TTC549 (cell line): ENCODE measurements around the gene INSL3.

Experiments
- FAIRE-seq: peaks from 2 replicates; lab custom pipeline; 2012; peaks lifted over from hg19 to GRCh38; lab: Jason Lieb, UNC

Gene INSL3

DNA sequence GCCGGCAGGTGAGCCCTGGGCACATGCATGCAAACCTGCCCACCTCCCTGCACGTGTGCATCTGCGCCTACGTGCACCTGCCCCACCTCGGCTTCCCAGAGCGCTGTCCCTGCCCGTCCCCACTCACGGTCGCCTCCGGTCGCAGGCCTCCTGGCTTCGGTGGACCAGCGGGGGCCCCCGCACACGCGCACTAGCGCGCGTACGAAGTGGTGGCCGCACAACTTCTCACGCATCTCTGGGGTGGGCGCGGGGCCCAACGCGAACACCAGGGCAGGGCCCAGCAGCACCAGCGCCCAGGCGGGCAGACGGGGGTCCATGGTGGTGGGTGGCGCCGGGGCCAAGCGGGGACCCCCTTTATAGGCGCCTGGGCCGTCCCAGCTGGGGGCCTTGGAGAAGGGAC lies at the start of gene INSL3:
TSS of gene INSL3 (minus strand) at position 330 of the 400 bp plus-strand sequence. CDS start at position 317, 13 bp downstream.
- no peak for FAIRE-seq

DNA sequence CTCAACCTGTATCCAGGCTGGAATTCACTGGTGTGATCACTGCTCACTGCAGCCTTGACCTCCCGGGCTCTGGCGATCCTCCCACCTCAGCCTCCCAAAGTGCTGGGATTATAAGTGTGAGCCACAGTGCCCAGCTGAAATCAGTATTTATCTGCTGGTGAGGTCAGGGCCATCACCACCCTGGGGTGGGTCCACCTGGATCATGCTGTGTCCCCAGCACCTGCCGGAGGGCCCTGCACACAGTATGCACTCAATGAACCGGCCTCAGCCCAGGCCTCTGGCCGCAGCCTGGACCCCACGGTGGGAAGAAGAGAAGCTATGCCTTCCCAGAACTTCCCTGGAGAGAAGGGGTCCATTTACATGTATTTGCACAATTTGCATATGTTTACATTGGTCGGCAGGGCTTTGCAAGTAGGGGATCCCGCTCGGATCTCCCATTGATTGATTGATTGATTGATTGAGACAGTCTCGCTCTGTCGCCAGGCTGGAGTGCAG lies 47.8 kb upstream of the INSL3 start:
- no peak for FAIRE-seq

DNA sequence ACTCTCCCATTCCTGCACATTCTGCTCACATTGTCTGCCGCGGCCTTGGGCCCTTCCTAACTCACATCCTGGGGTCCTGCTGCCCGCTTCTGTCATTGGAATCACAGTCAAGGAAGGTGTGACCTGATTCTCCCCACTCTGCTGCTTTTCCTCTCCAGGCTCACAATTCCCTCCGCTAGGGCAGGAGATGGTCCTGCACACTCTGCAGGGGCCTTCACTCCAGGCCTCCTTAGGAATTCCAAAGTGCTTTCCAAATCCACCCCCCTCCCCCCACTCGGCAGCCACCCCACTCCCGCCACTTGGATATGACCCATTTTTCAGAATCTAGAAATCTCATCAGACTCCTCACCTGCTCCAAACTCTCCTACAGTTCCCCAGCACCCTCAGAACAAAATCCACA lies 47.4 kb upstream of the INSL3 start:
- FAIRE-seq = no peak

GRCh38 chr19:17866964-17867486 lies 45.7 kb upstream of the INSL3 start:
- no peak for FAIRE-seq

GRCh38 chr19:17866312-17866963 lies 45.1 kb upstream of the INSL3 start:
- no peak for FAIRE-seq

DNA sequence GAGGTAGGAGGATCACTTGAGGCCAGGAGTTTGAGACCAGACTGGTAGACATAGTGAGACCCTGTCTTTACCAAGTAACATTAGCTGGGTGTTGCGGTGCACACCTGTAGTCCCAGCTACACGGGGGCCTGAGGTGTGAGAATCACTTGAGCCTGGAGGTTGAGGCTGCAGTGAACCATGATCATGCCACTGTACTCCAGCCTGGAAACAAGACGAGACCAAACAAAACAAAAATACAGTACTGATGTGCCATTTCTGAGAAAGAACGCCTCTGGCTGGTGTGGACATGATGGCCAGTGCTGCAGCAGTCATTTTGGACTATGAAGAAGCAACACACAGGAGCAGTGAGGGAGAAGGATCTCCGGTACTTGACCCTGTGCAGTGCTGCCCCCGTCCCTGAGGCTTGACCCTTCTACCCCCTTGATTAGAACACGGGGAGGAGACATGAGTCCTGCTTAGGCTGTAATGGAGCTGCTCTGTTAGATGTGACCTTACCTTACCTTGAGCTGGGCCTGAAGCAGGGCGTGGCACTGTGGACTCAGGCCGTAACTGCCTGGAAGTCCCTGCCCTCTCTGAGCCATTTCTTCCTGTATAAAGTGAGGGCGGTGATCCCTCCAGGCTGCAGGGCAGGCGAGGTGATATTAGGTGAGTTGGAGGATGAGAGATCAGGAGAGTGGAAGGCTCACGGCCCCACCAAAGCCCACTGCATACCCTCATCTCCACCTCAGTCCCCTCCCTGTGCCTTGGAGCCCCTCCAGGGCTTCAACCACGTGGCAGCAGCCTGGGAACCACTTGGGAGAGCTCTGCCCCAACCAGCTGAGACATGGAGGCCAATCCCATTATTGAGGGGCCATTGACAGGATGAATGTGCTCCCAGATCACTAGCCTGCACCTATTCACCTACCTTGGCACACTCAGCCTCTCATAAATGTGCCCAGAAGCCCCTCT lies 44.3 kb upstream of the INSL3 start:
- FAIRE-seq = no peak

- FAIRE-seq = no peak
Observed at GRCh38 chr19:17863520-17864182, 42.3 kb upstream of the INSL3 start.

DNA sequence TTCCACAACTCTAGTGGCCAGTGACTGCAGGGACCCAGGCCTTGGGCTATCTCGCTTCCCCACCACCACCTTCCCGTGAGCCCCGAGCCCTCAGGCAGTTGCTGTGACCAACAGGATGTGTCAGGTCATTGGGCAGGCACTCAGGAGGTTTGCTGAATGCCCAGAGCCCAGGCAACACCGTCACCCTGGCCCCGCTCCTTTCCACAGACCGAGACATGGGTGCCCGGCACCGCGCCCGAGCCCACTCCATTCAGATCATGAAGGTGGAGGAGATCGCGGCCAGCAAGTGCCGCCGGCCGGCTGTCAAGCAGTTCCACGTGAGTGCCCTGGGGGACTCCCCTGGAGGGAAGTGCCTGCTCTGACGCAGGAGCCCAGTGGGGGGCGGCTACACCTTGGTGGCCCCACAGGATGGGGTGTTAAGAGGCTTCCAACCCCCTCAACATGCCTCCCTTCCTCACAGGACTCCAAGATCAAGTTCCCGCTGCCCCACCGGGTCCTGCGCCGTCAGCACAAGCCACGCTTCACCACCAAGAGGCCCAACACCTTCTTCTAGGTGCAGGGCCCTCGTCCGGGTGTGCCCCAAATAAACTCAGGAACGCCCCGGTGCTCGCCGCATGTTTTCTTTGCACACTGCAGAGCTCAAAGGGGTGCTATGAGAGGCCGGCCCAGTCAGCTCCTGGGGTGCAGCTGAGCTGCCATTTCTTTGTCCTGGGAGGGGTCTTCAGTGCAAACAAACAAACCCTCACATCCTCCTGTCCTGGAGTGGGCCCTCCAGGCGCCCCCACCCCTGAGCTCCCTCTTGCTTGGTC lies 41.6 kb upstream of the INSL3 start:
- no peak for FAIRE-seq

DNA sequence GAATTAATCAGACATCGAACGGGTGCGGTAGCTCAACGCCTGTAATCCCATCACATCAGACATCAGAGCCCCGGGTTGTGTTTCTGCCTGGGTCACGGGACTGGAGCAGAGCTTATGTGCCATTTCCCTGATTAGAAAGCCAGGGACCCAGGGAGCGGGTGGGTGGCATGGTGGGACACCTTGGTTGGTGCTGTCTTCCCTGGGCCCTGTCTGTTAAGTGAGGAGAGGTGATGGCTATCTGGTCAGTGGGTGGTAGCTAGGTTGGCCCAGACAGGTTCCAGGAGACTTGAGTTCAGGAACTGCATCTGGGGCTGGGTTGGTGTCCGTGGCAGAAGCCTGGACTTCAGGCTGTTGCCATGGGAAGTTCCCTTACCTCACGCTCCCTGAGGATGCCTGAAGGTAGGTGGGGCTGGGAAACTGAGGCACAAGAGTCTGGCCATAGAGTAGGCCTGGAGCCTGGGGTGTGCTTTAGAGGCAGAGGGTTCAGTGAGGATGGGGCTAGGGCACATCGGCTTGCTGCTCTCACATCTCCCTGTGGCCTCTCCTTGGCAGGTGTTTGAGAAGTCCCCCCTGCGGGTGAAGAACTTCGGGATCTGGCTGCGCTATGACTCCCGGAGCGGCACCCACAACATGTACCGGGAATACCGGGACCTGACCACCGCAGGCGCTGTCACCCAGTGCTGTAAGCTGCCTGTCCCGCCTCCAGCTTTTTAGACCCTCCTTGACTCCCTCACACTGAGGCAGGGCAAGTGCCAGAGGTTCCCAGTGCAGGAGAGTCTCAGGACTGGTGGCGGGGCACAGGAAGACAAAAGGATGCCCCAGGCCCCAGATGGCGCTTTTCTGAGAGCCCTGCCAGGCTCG lies 40.5 kb upstream of the INSL3 start:
- no peak for FAIRE-seq

DNA sequence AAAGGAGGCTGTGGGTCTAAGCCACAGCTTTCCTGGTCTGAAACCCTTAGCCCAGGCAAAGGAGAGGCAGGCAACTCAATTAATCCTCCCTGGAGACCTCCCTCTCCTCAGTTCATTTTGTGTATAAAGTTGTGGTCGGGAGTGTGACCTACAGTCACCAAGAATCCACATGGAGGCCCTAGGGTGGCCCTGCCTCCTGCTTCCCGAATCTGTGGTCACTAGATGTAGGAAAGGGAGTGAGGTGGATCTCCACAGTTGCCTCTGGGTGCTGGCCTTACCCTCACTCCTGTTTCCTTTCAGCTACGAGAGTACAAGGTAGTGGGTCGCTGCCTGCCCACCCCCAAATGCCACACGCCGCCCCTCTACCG lies 39.7 kb upstream of the INSL3 start:
- no peak for FAIRE-seq

- no peak for FAIRE-seq
Observed at GRCh38 chr19:17860331-17860992, 39.1 kb upstream of the INSL3 start.

DNA sequence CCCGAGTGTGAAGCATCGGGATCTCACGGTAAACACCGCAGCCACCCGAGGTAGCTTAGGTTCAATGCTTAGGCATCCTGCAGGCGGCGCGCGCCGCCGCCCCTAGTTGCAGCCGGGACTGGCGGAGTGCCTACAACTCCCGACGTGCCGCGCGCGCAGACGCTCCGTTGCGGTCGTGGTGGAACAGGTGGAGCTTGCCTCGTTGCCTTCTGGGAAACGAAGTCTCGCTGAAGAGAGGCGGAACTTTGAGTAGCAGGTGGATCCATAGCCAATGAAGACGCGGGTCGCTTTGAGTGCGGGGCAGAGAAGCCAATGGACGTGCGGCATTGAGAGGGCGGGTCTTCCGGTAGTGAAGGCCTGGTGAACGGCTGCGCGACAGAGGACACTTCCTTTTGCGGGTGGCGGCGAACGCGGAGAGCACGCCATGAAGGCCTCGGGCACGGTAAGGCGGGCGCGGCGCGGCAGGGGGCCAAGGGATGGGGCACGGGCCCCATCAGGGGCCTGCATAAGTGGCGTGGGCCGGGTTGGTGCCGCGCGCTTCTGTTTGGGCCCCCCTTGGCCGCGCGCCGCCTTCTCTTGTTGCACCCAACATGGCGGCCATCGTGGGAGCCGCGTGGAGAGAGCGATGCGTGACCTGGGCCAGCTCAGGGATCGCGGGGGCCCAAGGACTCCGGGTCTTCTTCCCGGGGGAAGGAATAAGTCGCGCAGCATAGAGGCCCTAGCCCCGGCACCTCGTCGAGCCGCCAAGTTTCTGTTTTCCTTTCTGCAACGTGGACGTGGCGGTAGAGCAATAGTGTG lies 38.4 kb upstream of the INSL3 start, which contains the start of gene RPL18A:
TSS of gene RPL18A (plus strand) at position 378 of the 798 bp plus-strand sequence. CDS start at position 425, 47 bp downstream.
- peak; percentile 95 for FAIRE-seq

GRCh38 chr19:17855280-17856152 lies 34.2 kb upstream of the INSL3 start:
- FAIRE-seq = no peak

- no peak for FAIRE-seq
Observed at GRCh38 chr19:17854061-17854460, 32.7 kb upstream of the INSL3 start.

GRCh38 chr19:17848595-17849292 lies 27.4 kb upstream of the INSL3 start:
- FAIRE-seq = no peak

DNA sequence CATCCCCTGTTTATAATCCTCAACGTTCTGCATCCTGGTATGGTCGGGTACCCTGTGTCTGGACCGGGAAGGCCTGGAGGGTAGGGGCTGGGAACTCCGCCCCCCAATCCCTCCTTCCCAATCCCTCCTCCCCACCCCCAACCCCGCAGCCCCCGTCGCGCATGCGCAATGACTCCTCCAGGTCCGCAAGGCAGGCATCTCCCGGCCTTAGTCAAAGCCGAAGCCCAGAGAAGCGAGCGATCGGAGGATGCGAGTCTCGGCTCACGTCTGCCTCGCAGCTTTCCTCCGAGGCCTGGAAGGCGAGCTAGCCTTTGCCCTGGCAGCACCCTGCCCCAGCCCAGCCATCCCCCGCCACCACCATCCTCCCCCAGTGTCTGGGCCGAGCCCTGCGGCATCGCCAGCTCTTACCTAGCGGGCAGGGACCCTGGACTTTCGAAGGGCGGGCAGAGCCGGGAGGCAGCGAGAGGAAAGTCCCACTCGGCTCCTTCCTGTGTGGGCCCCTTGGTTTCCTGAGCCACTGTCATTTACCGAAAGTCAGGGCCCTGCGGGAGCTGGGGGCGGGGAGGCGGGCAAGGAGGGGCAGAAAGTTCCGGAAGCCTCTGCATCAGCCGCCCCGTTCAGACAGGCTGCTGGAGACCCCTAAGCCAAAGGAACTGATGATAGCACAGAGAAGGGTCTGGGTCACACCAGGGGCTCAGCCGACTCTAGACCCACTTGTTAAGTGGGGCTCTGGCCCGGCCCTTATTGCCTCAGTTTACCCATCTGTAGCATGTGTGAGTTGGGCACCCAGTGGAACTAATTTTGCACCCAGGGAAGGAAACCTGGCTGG lies 26.4 kb upstream of the INSL3 start, which contains the start of gene JAK3:
TSS of gene JAK3 (minus strand) at position 445 of the 829 bp plus-strand sequence. CDS start 3,565 bp downstream, outside the sequence.
- no peak for FAIRE-seq
